H1 (cell line): ENCODE results near the gene F3. TPM values are rescaled to one million over a fixed set of nuclear protein-coding genes. Genes with fewer than 3 reads are reported as not detected.
A peak's percentile ranks its signal among the peaks of the same experiment; 100 is the strongest.

Source experiments
- CTBP2 ChIP-seq: IDR thresholded peaks from 2 replicates; pipeline ENCODE4 v1.7.0; 2011; ENCODE audit warnings: borderline replicate concordance, mild to moderate bottlenecking, moderate library complexity, mixed read lengths, low read length; ENCODE audit not compliant: insufficient read depth, insufficient read length
- CTCF ChIP-seq, 3 experiments: IDR thresholded peaks; 1 replicate in 2 of 3; 2 replicates in 1 of 3; pipeline versions ENCODE4 v1.5.1 to v1.6.1; 2011; ENCODE audit warnings: low read length in 3 of 3, mild to moderate bottlenecking in 3 of 3, inconsistent platforms in 2 of 3, low read depth in 1 of 3, moderate library complexity in 1 of 3; ENCODE audit not compliant: insufficient read depth in 1 of 3; ENCODE audit errors: control extremely low read depth in 1 of 3
- RFX5 ChIP-seq: IDR thresholded peaks from 2 replicates; pipeline ENCODE4 v1.6.1; 2011; ENCODE audit warnings: low read depth, low read length, improper control_type of control experiment, borderline replicate concordance
- RXRA ChIP-seq: IDR thresholded peaks from 2 replicates; pipeline ENCODE4 v1.6.1; 2011; ENCODE audit warnings: low read depth, mild to moderate bottlenecking, low read length, moderate library complexity; ENCODE audit not compliant: insufficient read depth
- SIN3A ChIP-seq, 2 experiments: IDR thresholded peaks in 1 of 2; conservative IDR thresholded peaks in 1 of 2; 2 replicates each; pipeline ENCODE4 v1.6.1; 2011 to 2012; ENCODE audit warnings: low read length in 2 of 2, improper control_type of control experiment in 1 of 2, low read depth in 1 of 2, mild to moderate bottlenecking in 1 of 2
- SIX5 ChIP-seq: IDR thresholded peaks from 2 replicates; pipeline ENCODE4 v1.6.1; 2011; ENCODE audit warnings: mild to moderate bottlenecking, low read depth, low read length
- TCF12 ChIP-seq: IDR thresholded peaks from 2 replicates; pipeline ENCODE4 v1.6.1; 2011; ENCODE audit warnings: low read depth, mild to moderate bottlenecking, low read length
- polyA plus RNA-seq, 7 experiments: library from polyadenylated mRNA; depleted of rRNA in 3 of 7; stranded (reverse) in 5 of 7; unstranded in 2 of 7; fragments of >200 nt in 5 of 7; fragments of 200-250 nt in 2 of 7; gene quantifications; 1 replicate in 5 of 7; 2 replicates in 1 of 7; 4 replicates in 1 of 7; pipeline versions ENCODE4 v1.2.1 to v1.2.3, GENCODE V29; 2011 to 2013; ENCODE audit warnings: missing spikeins in 2 of 7, mixed read lengths in 2 of 7
- total RNA-seq: library from RNA; stranded (reverse); fragmentation: NEBNext Ultra II Directional; extraction: Animal tissue kit (Norgen Biotek cat#: 25700); gene quantifications from 2 replicates; pipeline ENCODE4 v1.2.1, GENCODE V29; 2021
- TF ChIP-seq, protein P1 (sequence below): IDR thresholded peaks from 2 replicates; pipeline ENCODE4 v1.6.1; 2012; ENCODE audit warnings: inconsistent platforms

Gene F3
- total and polyA plus RNA-seq, 2 of the 8 experiments (the other 6 are each of a cell fraction or from before 2014, with no cell fraction given): 2.6 to 8.6 TPM

- TF ChIP-seq RXRA: no peak
- no peak for TF ChIP-seq TCF12
- TF ChIP-seq SIX5: no peak
- no peak for TF ChIP-seq RFX5
- peak in 1 of 3 experiments; percentile 25; a peak in 1 of 4 replicates for TF ChIP-seq CTCF (IDR thresholded peaks at IDR 0.05; ENCODE audit: control extremely low read depth in 1 of 3, insufficient read depth in 1 of 3, low read depth in 1 of 3, low read length in 3 of 3)
- no peak; a peak in 2 of 4 replicates for TF ChIP-seq SIN3A (conservative IDR thresholded peaks at IDR 0.05 in 1 of 2, IDR thresholded peaks at IDR 0.05 in 1 of 2; ENCODE audit: low read depth in 1 of 2, low read length in 2 of 2)
- TF ChIP-seq CTBP2: no peak
- TF ChIP-seq, protein P1, sequence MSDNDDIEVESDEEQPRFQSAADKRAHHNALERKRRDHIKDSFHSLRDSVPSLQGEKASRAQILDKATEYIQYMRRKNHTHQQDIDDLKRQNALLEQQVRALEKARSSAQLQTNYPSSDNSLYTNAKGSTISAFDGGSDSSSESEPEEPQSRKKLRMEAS: 0 out of 2 replicates have a peak, but pooled peaks have one; percentile 3
Measured at GRCh38 chr1:94541246-94542087, at the start of gene F3 (continued).
